HCT116 (cell line): Measurements from ENCODE around the gene IL36B. TPM values are rescaled to one million over a fixed set of nuclear protein-coding genes. Genes with fewer than 3 reads are reported as not detected.

Experiments used
- ATAC-seq: fragments of 200-7000 bp; cut with Tn5 transposase; 2 replicates; pipeline ENCODE4 v1.9.1; 2020; ENCODE audit warnings: mild to moderate bottlenecking, moderate library complexity
- BruUV-seq: library from RNA; stranded (reverse); fragments of 400-500 nt; replicated peaks from 2 replicates; lab custom pipeline; 2021; lab: Mats Ljungman, UMichigan
- CTCF ChIA-PET: fragments of 300-600 bp; sonication (Branson Sonifier 250); formaldehyde crosslinking; loops from one replicate; lab custom pipeline; 2021; ENCODE audit warnings: antibody characterized with exemption; lab: Charles Lee
- POLR2A ChIA-PET: fragments of 300-600, 350-600 bp; sonication (Branson Sonifier 250); formaldehyde crosslinking; loops from one replicate; lab custom pipeline; 2021; ENCODE audit warnings: antibody characterized with exemption; lab: Charles Lee
- RAD21 ChIA-PET, 2 experiments: fragments of 300-600 bp; sonication (Branson Sonifier 250); formaldehyde crosslinking; loops; one replicate each; lab custom pipeline; 2023; ENCODE audit warnings: low total read pairs in 2 of 2; ENCODE audit not compliant: uncharacterized antibody in 2 of 2, unreplicated experiment in 2 of 2, low non-redundant PET in 1 of 2; lab: Charles Lee
- DNase-seq: peaks from one replicate; pipeline ENCODE4 v3.0.0-alpha.2; 2010; ENCODE audit warnings: low read depth, low spot score
- H2AFZ ChIP-seq: fragments of 200-600 bp; shearing (Covaris generic), sonication (generic); 2 replicates; pipeline ENCODE4 v1.6.1; 2017; ENCODE audit warnings: low read depth, mixed run types, mixed read lengths, antibody characterized with exemption, low read length; ENCODE audit not compliant: poor library complexity, severe bottlenecking
- H3K27ac ChIP-seq: 2 replicates; pipeline ENCODE4 v1.5.1; 2012; ENCODE audit warnings: low read depth, low read length
- H3K27me3 ChIP-seq: fragments of 200-600 bp; sonication (generic); 2 replicates; pipeline ENCODE4 v1.6.1; 2016; ENCODE audit warnings: mixed run types, low read length, mixed read lengths; ENCODE audit not compliant: insufficient read depth
- H3K36me3 ChIP-seq, 2 experiments: fragments of 200-500 bp in 1 of 2; fragments of 200-600 bp in 1 of 2; sonication (Bioruptor generic) in 1 of 2; sonication (generic) in 1 of 2; 2 replicates each; pipeline versions ENCODE4 v1.5.1 to v1.6.1; 2014 to 2016; ENCODE audit warnings: low read length in 2 of 2, inconsistent platforms in 1 of 2, mixed read lengths in 1 of 2, mixed run types in 1 of 2; ENCODE audit not compliant: insufficient read depth in 2 of 2, control insufficient read depth in 1 of 2
- H3K4me1 ChIP-seq, 2 experiments: fragments of 200-600 bp in 1 of 2; sonication (generic) in 1 of 2; 2 replicates each; pipeline versions ENCODE4 v1.5.1 to v1.6.1; 2012 to 2017; ENCODE audit warnings: low read length in 2 of 2, inconsistent platforms in 1 of 2, mild to moderate bottlenecking in 1 of 2, mixed read lengths in 1 of 2, mixed run types in 1 of 2, moderate library complexity in 1 of 2; ENCODE audit not compliant: insufficient read depth in 2 of 2, control insufficient read depth in 1 of 2
- H3K4me2 ChIP-seq: fragments of 200-600 bp; sonication (generic); 2 replicates; pipeline ENCODE4 v1.6.1; 2017; ENCODE audit warnings: mixed run types, low read length, mixed read lengths
- H3K4me3 ChIP-seq, 2 experiments: fragments of 200-600 bp in 1 of 2; sonication (generic) in 1 of 2; replicated peaks in 1 of 2; 2 replicates each; pipeline ENCODE4 v1.5.1; 2011 to 2016; ENCODE audit warnings: low read length in 2 of 2, control low read depth in 1 of 2, low read depth in 1 of 2, mild to moderate bottlenecking in 1 of 2, mixed read lengths in 1 of 2, mixed run types in 1 of 2
- H3K79me2 ChIP-seq: fragments of 200-600 bp; sonication (generic); 2 replicates; pipeline ENCODE4 v1.6.1; 2017; ENCODE audit warnings: mild to moderate bottlenecking, mixed run types, low read length, moderate library complexity, mixed read lengths; ENCODE audit not compliant: insufficient read depth
- H3K9ac ChIP-seq: fragments of 200-600 bp; sonication (generic); 2 replicates; pipeline ENCODE4 v1.6.1; 2016; ENCODE audit warnings: low read length, mixed read lengths
- H3K9me2 ChIP-seq: fragments of 200-600 bp; sonication (generic), shearing (Covaris generic); 2 replicates; pipeline ENCODE4 v1.6.1; 2017; ENCODE audit warnings: mixed run types, mild to moderate bottlenecking, moderate library complexity; ENCODE audit not compliant: insufficient read depth
- H3K9me3 ChIP-seq, 2 experiments: fragments of 200-500 bp in 1 of 2; fragments of 200-600 bp in 1 of 2; sonication (Bioruptor generic) in 1 of 2; sonication (generic) in 1 of 2; 2 replicates each; pipeline ENCODE4 v1.6.1; 2014 to 2017; ENCODE audit warnings: low read length in 2 of 2, mixed read lengths in 2 of 2, inconsistent platforms in 1 of 2, low read depth in 1 of 2, mild to moderate bottlenecking in 1 of 2, mixed run types in 1 of 2, moderate library complexity in 1 of 2; ENCODE audit not compliant: control insufficient read depth in 1 of 2, insufficient read depth in 1 of 2
- H4K20me1 ChIP-seq: fragments of 200-600 bp; sonication (generic), shearing (Covaris generic); 2 replicates; pipeline ENCODE4 v1.6.1; 2017; ENCODE audit warnings: mixed run types, mild to moderate bottlenecking, moderate library complexity; ENCODE audit not compliant: insufficient read depth
- ATF3 ChIP-seq: IDR thresholded peaks from 2 replicates; pipeline ENCODE4 v1.6.1; 2012
- CBX3 ChIP-seq: IDR thresholded peaks from 2 replicates; pipeline ENCODE4 v1.6.1; 2012; ENCODE audit warnings: low read depth
- EGR1 ChIP-seq: IDR thresholded peaks from 2 replicates; pipeline ENCODE4 v1.6.1; 2012; ENCODE audit warnings: low read depth
- ELF1 ChIP-seq: IDR thresholded peaks from 2 replicates; pipeline ENCODE4 v1.6.1; 2012; ENCODE audit warnings: low read depth, borderline replicate concordance
- EZH2 ChIP-seq: fragments of 200-600 bp; sonication (generic); IDR thresholded peaks from 2 replicates; pipeline ENCODE4 v1.6.1; 2017; ENCODE audit warnings: antibody characterized with exemption, mixed run types
- FOSL1 ChIP-seq: IDR thresholded peaks from 2 replicates; pipeline ENCODE4 v1.6.1; 2012; ENCODE audit warnings: low read depth
- MAX ChIP-seq: IDR thresholded peaks from 2 replicates; pipeline ENCODE4 v1.6.1; 2012
- POLR2A ChIP-seq: IDR thresholded peaks from 2 replicates; pipeline ENCODE4 v1.7.0; 2011; ENCODE audit warnings: borderline replicate concordance; ENCODE audit not compliant: insufficient read depth, insufficient read length; ENCODE audit errors: extremely low read depth
- POLR2AphosphoS5 ChIP-seq: IDR thresholded peaks from 2 replicates; pipeline ENCODE4 v1.6.1; 2011; ENCODE audit warnings: mild to moderate bottlenecking, low read depth, low read length, moderate library complexity
- RAD21 ChIP-seq: IDR thresholded peaks from 2 replicates; pipeline ENCODE4 v1.6.1; 2012; ENCODE audit warnings: low read depth, mild to moderate bottlenecking
- SIN3A ChIP-seq: IDR thresholded peaks from 2 replicates; pipeline ENCODE4 v1.6.1; 2012; ENCODE audit warnings: low read depth
- SP1 ChIP-seq: IDR thresholded peaks from 2 replicates; pipeline ENCODE4 v1.6.1; 2012; ENCODE audit warnings: low read depth
- SRF ChIP-seq: IDR thresholded peaks from 2 replicates; pipeline ENCODE4 v1.6.1; 2012; ENCODE audit warnings: low read depth
- TCF7L2 ChIP-seq: IDR thresholded peaks from 2 replicates; pipeline ENCODE4 v1.7.0; 2011; ENCODE audit warnings: borderline replicate concordance, inconsistent platforms; ENCODE audit not compliant: insufficient read depth, insufficient read length; ENCODE audit errors: extremely low read depth
- YY1 ChIP-seq: IDR thresholded peaks from 2 replicates; pipeline ENCODE4 v1.6.1; 2011; ENCODE audit warnings: low read length, low read depth, moderate library complexity, mild to moderate bottlenecking; ENCODE audit not compliant: insufficient replicate concordance; ENCODE audit errors: extremely low read depth
- ZBTB33 ChIP-seq: IDR thresholded peaks from 2 replicates; pipeline ENCODE4 v1.6.1; 2011; ENCODE audit warnings: mild to moderate bottlenecking, low read length, moderate library complexity; ENCODE audit not compliant: insufficient replicate concordance; ENCODE audit errors: extremely low read depth
- ZFX ChIP-seq: fragments of 450-650 bp; IDR thresholded peaks from 2 replicates; pipeline ENCODE4 v1.6.1; 2017
- ZNF274 ChIP-seq: fragments of 200-500 bp; sonication (Bioruptor generic); IDR thresholded peaks from 2 replicates; pipeline ENCODE4 v1.6.1; 2014; ENCODE audit warnings: mild to moderate bottlenecking, low read depth, low read length, inconsistent platforms
- intact Hi-C: fragments of 100-400 bp; cut with micrococcal nuclease; formaldehyde crosslinking; loops from 2 replicates; pipeline ENCODE4 v1.10.0; 2022
- total RNA-seq: library from RNA; stranded (reverse); gene quantifications from one replicate; pipeline ENCODE4 v1.2.1, GENCODE V29; 2021; ENCODE audit not compliant: unreplicated experiment

Gene IL36B
- total RNA-seq, 1 experiment from 2014 or later: not detected

GRCh38 chr2:113091231-113091896, 38.7 kb upstream of the IL36B start:
- POLR2A ChIA-PET: no interaction called here

More at GRCh38 chr2:113091231-113091896, 38.7 kb upstream of the IL36B start:
- no peak for TF ChIP-seq SIN3A
- TF ChIP-seq ELF1: no peak
- TF ChIP-seq ATF3: no peak
- no peak for TF ChIP-seq TCF7L2
- no peak for TF ChIP-seq FOSL1
- no peak for TF ChIP-seq SP1
- no peak for TF ChIP-seq MAX
- TF ChIP-seq RAD21: no peak
- no peak for TF ChIP-seq ZFX
- TF ChIP-seq POLR2AphosphoS5: no peak
- TF ChIP-seq EGR1: no peak
- TF ChIP-seq CBX3: no peak
- no peak for TF ChIP-seq ZNF274
- TF ChIP-seq POLR2A: no peak
- TF ChIP-seq ZBTB33: no peak
- no peak for TF ChIP-seq SRF
- no peak for TF ChIP-seq EZH2
- no peak for TF ChIP-seq YY1
- no peaks in the 10 kb centered on the region for H4K20me1 ChIP-seq
- DNase-seq (no peak), ATAC-seq (no peak)
- no peak overlapping the region for H3K9ac ChIP-seq
- no peak overlapping the region for H3K4me2 ChIP-seq
- H3K4me3 ChIP-seq: no peak overlapping the region
- no peaks in the 10 kb centered on the region for H3K9me2 ChIP-seq
- BruUV-seq: no TSS peak
- H3K36me3 ChIP-seq: no peaks in the 10 kb centered on the region
- no peaks in the 10 kb centered on the region for H3K79me2 ChIP-seq
- intact Hi-C loops: no loop called here
- H3K4me1 ChIP-seq: no peaks in the 10 kb centered on the region
- no peak overlapping the region for H2AFZ ChIP-seq
- H3K27ac ChIP-seq: no peak overlapping the region
- H3K9me3 ChIP-seq: no peaks in the 10 kb centered on the region
- RAD21 ChIA-PET: no interaction called here
- no peaks in the 10 kb centered on the region; the same call in 1 of the 2 replicates for H3K27me3 ChIP-seq
- CTCF ChIA-PET: no interaction called here
